ENCODE measurements around the gene CHST8.

- TF ChIP-seq SP1 (IDR thresholded peaks at IDR 0.05), result no peak
- no peak for TF ChIP-seq CTCF (IDR thresholded peaks at IDR 0.05; ENCODE audit: low read depth, low read length, missing input control)
- TF ChIP-seq RAD21 (IDR thresholded peaks at IDR 0.05), result no peak
- no peak for TF ChIP-seq FOXA1 (IDR thresholded peaks at IDR 0.05)
- TF ChIP-seq GABPA (IDR thresholded peaks at IDR 0.05 in 1 of 2, conservative IDR thresholded peaks at IDR 0.05 in 1 of 2), result no peak
- no peak for TF ChIP-seq YY1 (IDR thresholded peaks at IDR 0.05)
These were observed 166.9 kb downstream of the CHST8 start for GRCh38 chr19:33788676-33789075.
